Smooth muscle cell (in vitro differentiated cells): ENCODE data around the gene TTPAL. TPM values are rescaled to one million over a fixed set of nuclear protein-coding genes. Genes with fewer than 3 reads are reported as not detected.

Experiments
- DNase-seq: peaks from one replicate; lab custom pipeline; 2025; ENCODE audit not compliant: unreplicated experiment; lab: John Stamatoyannopoulos, UW
- H2AFZ ChIP-seq: fragments of 200-600 bp; sonication (generic); 2 replicates; pipeline ENCODE4 v1.6.0; 2016; ENCODE audit warnings: antibody characterized with exemption, low read depth, mild to moderate bottlenecking
- H3F3A ChIP-seq: fragments of 200-600 bp; sonication (generic); 2 replicates; pipeline ENCODE4 v1.6.0; 2017; ENCODE audit warnings: antibody characterized with exemption, low read depth
- H3K27ac ChIP-seq: fragments of 200-600 bp; sonication (generic); 2 replicates; pipeline ENCODE4 v1.5.1; 2016; ENCODE audit warnings: low read depth, mild to moderate bottlenecking
- H3K27me3 ChIP-seq: fragments of 200-600 bp; sonication (generic); 2 replicates; pipeline ENCODE4 v1.6.1; 2016; ENCODE audit warnings: low read depth, mild to moderate bottlenecking
- H3K36me3 ChIP-seq: fragments of 200-600 bp; sonication (generic); 2 replicates; pipeline ENCODE4 v1.5.1; 2016; ENCODE audit warnings: low read depth
- H3K4me1 ChIP-seq: fragments of 200-600 bp; sonication (generic); 2 replicates; pipeline ENCODE4 v1.5.1; 2016; ENCODE audit warnings: low read depth
- H3K4me2 ChIP-seq: fragments of 200-600 bp; sonication (generic); 2 replicates; pipeline ENCODE4 v1.6.0; 2016; ENCODE audit warnings: mild to moderate bottlenecking
- H3K4me3 ChIP-seq: fragments of 200-600 bp; sonication (generic); 2 replicates; pipeline ENCODE4 v1.5.1; 2016; ENCODE audit warnings: mild to moderate bottlenecking
- H3K79me2 ChIP-seq: fragments of 200-600 bp; sonication (generic); 2 replicates; pipeline ENCODE4 v1.6.0; 2016; ENCODE audit warnings: low read depth, mild to moderate bottlenecking
- H3K9ac ChIP-seq: fragments of 200-600 bp; sonication (generic); 2 replicates; pipeline ENCODE4 v1.6.0; 2016; ENCODE audit warnings: low read depth
- H3K9me3 ChIP-seq: fragments of 200-600 bp; sonication (generic); replicated peaks from 2 replicates; pipeline ENCODE4 v1.5.1; 2016; ENCODE audit warnings: low read depth
- H4K20me1 ChIP-seq: fragments of 200-600 bp; sonication (generic); 2 replicates; pipeline ENCODE4 v1.6.0; 2016; ENCODE audit warnings: low read depth
- CTCF ChIP-seq: fragments of 200-600 bp; sonication (generic); IDR thresholded peaks from 2 replicates; pipeline ENCODE4 v1.5.1; 2017; ENCODE audit warnings: borderline replicate concordance, mild to moderate bottlenecking, antibody characterized with exemption; ENCODE audit not compliant: insufficient read depth, poor library complexity, severe bottlenecking
- WGBS: methylation state at CpG from one replicate; pipeline ENCODE4 v1.1.7; 2016; ENCODE audit warnings: low lambda C conversion rate; 5-methylcytosine and 5-hydroxymethylcytosine counted together
- polyA plus RNA-seq: library from polyadenylated mRNA; unstranded; fragments of >200 nt; fragmentation: Nextera tagmentation; extraction: Ambion mirVana; gene quantifications from 2 replicates; pipeline ENCODE4 v1.2.1, GENCODE V29; 2016
- total RNA-seq: library from RNA; depleted of rRNA; stranded (reverse); fragments of >200 nt; gene quantifications from 2 replicates; pipeline ENCODE4 v1.2.3, GENCODE V29; 2014

TTPAL gene
- total and polyA plus RNA-seq, 2 experiments from 2014 or later = 5.6 to 5.8 TPM

- H3K4me1 ChIP-seq = no peaks in the 10 kb centered on the region
- no peaks in the 10 kb centered on the region for H4K20me1 ChIP-seq
- no peaks in the 10 kb centered on the region for H3F3A ChIP-seq
- no peak overlapping the region for H2AFZ ChIP-seq
- no peaks in the 10 kb centered on the region for H3K79me2 ChIP-seq
- H3K27me3 ChIP-seq = peaks cover 12% of the 10 kb centered on the region
- H3K36me3 ChIP-seq = no peaks in the 10 kb centered on the region
- WGBS = 92% methylated on average over 17 of the region's 17 CpGs
- DNase-seq = no peak
- no peak overlapping the region for H3K4me3 ChIP-seq
- H3K9ac ChIP-seq = no peak overlapping the region
- H3K9me3 ChIP-seq = no peaks in the 10 kb centered on the region
- no peak for TF ChIP-seq CTCF
- no peak overlapping the region for H3K27ac ChIP-seq
- H3K4me2 ChIP-seq = no peak overlapping the region
Measured at GRCh38 chr20:44429419-44430269, 46.0 kb upstream of the TTPAL start.

DNA sequence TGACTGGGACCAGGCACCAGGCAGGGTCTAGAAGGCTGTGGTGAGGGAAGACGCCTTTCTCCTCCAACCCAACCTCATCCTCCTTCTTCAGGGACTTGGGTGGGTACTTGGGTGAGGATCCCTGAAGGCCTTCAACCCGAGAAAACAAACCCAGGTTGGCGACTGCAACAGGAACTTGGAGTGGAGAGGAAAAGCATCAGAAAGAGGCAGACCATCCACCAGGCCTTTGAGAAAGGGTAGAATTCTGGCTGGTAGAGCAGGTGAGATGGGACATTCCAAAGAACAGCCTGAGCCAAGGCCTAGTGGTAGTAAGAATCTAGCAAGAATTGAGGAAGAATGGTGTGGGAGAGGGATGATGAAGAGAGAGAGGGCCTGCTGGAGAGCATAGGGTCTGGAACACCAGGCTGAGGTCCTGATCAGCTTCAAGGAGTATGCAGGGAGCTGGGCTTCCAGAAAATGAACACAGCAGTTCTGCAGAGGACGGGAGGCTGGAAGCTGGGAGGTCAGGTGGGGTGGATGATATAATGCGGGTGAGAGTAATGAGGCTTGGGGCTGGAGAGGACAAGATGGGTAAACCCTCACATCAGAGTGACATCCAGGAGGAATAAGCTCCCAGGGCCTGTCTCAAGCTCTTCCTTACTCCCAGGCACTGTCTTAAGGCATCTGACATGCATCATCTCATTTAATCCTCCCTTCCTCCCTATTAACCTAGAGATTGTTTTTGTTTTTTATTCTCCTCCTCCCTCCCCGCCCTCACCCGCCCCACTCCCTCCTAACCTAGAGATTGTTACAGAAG is 45.2 kb upstream of the TTPAL start:
- Histone ChIP-seq H4K20me1 (no peaks in the 10 kb centered on the region), H2AFZ (no peak overlapping the region), H3K4me3 (no peak overlapping the region), H3K36me3 (no peaks in the 10 kb centered on the region), H3K4me1 (no peaks in the 10 kb centered on the region), H3K27ac (no peak overlapping the region), H3K27me3 (peaks cover 12% of the 10 kb centered on the region), H3K9me3 (no peaks in the 10 kb centered on the region), H3K9ac (no peak overlapping the region), H3K4me2 (no peak overlapping the region), H3K79me2 (no peaks in the 10 kb centered on the region), H3F3A (no peaks in the 10 kb centered on the region)
- TF ChIP-seq CTCF = no peak
- DNase-seq = no peak
- 91% methylated on average over 7 of the region's 7 CpGs for WGBS

DNA sequence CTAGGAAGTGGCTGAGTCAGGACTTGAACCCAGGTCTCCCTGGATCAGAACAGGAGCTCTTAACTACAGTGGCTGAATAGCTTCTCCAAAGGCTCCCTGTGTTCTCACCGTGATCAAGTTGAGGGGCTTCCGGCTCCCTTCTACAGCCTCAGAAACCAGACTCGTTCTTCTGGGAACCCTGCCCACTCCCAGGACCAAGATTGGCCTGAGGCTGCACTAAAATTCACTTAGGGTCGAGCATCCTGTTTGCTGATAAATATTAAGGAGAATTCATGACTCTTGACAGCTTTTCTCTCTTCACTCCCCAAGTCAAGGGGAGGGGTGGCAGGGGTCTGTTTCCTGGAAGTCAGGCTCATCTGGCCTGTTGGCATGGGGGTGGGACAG is 44.6 kb upstream of the TTPAL start:
- Histone ChIP-seq H2AFZ (no peak overlapping the region), H3F3A (no peaks in the 10 kb centered on the region), H3K27me3 (peaks cover 7% of the 10 kb centered on the region), H3K79me2 (no peaks in the 10 kb centered on the region), H3K36me3 (no peaks in the 10 kb centered on the region), H3K4me3 (no peak overlapping the region), H3K9ac (no peak overlapping the region), H4K20me1 (no peaks in the 10 kb centered on the region), H3K27ac (no peak overlapping the region), H3K4me2 (no peak overlapping the region), H3K4me1 (no peaks in the 10 kb centered on the region), H3K9me3 (no peaks in the 10 kb centered on the region)
- WGBS = 79% methylated on average over 4 of the region's 4 CpGs
- no peak for TF ChIP-seq CTCF
- DNase-seq = no peak
